ENCODE measurements around the gene IMP4. TPM values are rescaled to one million over a fixed set of nuclear protein-coding genes. Genes with fewer than 3 reads are reported as not detected.

The IMP4 gene
- total RNA-seq, 1 donor from 2014 or later: 144 TPM

Other genes with a start within 250 kb of the IMP4 start
- gene POTEF, start 213.7 kb upstream of the IMP4 start, total RNA-seq: under 0.01 TPM in 1 of 2 replicates, not detected in the other
- 1.2 and 1.5 TPM in 2 replicates for gene CCDC74B, start 197.8 kb upstream of the IMP4 start, total RNA-seq
- gene SMPD4, start 161.3 kb upstream of the IMP4 start, total RNA-seq: 14.8 and 17.2 TPM in 2 replicates
- gene MZT2B, start 160.6 kb upstream of the IMP4 start, total RNA-seq: 92.2 and 215 TPM in 2 replicates
- gene TUBA3E, start 144.5 kb upstream of the IMP4 start, total RNA-seq: not detected in 2 replicates
- gene PTPN18, start 13.2 kb downstream of the IMP4 start, total RNA-seq: 15.1 and 21.6 TPM in 2 replicates
- gene POTEI, start 166.4 kb downstream of the IMP4 start, total RNA-seq: 0.07 TPM in 2 replicates
- not detected in 2 replicates for gene CFC1B, start 178.3 kb downstream of the IMP4 start, total RNA-seq

All from pulmonary artery endothelial cell (primary cell).